Measurements from ENCODE around the gene PSMC1.

Gene PSMC1

DNA sequence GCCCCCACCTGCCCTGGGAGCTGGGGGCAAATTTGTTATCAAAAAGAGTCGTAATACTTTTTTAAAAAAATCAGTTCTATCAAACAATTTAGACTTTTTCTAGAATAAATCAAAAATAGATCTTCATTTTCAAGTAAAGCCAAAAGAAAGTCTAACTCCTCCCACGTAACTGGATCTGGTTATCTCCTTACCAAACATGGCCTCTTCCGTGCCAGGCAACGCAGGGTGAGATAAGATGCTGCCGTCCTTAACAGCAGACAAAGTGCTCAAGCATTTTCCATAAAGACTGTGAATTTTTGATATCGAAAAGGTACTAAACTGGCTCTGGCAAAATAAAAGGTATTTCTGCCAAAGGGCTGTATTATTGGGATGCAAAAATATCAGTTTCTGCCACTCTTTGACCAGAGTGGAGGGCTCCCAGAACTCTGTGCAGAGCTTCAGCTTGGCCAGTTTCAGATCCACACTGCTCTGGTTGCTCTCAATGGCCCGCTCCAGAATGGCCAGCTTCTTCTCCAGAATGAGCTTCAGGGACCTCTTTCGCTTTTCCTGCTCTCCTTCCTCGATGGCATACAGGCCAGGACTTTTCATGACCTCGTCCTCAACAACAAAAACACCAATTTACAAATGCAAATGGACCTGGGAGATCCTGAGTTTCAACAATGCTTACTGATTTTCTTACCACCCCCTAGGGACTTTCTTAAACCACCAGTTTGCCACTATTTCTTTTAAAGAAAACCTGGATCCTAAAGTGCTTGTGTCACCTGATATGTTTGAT, 46.4 kb downstream of the PSMC1 start:
- DNase-seq: no peak

DNA sequence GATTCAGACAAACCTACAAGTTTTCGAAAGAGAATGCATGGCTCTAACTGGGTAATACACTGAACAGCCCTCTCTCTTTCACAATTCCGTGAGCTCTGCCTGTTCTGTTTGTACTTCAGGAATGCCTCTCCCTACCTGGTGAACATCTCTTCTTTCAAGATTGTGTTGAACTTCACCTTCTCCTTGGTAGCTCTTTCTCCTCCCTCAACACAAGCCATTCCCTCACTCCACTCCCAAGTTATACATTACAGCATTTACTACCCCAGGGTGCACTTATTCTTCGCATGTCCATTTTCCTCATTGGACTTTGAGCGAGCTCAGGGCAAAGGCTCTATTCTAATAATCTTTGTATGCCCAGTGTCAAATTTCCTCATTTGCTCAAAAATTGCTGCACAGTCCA, 47.1 kb downstream of the PSMC1 start:
- DNase-seq: no peak

DNA sequence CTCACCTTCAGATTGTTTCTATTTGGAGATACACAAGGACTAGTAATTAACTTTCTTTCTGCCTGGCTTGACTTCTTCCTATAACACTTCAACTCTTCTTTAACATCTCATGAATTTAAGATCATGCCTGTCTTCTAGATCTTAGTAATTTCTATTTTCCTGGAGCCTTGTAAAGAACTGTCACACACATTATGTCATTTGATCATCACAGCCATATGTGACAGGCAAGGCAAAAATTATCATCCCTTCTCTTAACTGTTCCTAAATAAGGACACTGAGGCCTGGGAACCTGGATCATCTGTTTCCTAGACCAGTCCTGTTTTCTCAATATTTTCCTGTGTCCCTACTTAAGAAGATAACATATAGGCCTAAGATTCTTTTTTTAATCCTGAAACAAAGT, 48.1 kb downstream of the PSMC1 start:
- DNase-seq: no peak

DNA sequence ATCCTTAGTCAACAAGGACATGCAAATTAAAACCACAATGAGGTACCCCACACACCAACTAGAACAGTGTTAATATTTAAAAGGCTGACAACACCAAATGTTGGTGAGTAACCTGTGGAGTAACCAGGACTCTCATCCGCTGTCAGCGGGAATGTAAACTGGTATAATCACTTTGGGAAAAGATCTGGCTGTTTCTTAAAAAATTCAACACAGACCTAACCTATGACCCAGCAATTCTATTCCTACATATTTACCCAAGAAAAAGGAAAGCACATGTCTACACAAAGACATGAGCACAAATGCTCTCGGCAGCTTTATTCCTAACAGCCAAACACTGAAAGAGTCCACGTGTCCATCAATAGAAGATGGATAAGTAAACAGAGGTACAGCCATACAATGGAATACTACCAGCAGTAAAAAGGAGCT, 48.8 kb downstream of the PSMC1 start:
- no peak for DNase-seq

DNA sequence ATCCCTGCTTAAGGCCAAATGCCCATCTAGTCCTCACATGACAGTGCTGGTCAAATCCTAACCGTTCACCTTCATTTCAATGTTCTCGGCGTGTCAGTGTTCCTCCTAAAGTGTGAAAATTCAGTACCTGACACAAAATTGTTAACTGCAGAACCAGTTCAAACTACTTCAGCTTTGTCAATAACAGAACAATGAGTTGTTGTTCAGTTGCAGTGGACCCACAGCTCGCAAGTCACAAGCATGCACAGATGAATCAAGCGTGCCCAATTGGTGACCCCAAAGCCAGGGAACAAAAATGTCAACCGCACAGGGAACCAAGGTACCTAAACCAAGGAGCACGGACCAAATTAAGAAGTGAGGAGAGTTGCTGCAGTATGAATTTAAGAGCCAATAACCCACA, 52.2 kb downstream of the PSMC1 start:
- no peak for DNase-seq

DNA sequence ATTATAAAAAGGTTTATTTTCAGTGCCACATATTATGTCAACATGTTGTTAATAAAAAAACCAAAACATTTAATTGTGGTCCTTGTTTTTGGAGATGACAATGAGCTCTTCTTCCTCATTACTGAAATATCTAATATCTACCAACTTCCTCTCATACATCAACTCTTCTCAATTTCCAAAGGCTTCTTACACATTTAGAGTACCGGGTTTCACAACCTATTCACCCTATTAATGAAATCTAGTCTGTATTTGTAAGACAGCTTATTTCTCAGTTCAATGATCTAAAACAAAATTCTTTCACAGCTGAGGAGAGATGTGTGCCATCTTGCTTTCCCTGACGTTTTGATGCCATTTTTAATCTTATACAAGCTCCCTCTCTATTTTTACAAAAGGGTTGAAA, 60.9 kb downstream of the PSMC1 start:
- no peak for DNase-seq

DNA sequence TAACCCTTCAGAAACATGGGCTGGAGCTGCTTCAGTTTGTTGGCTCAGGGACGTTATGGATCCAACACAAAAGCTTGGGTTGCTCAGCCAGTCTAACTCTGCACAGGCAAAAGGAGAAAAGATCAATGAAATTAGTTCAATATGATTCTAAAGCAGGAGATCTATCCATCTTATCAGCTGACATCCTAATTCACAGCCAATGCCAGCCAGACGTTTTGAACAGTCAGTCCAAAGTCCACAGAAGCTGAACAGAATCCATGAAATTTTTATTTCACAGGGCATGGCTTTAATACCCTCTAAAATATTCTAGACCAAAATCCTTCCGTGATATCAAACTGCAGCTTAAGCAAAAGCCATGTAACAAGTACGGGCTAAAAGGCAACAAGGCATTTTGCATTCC, 61.7 kb downstream of the PSMC1 start:
- no peak for DNase-seq

GRCh38 chr14:90319173-90319572, 62.8 kb downstream of the PSMC1 start:
- no peak for DNase-seq

DNA sequence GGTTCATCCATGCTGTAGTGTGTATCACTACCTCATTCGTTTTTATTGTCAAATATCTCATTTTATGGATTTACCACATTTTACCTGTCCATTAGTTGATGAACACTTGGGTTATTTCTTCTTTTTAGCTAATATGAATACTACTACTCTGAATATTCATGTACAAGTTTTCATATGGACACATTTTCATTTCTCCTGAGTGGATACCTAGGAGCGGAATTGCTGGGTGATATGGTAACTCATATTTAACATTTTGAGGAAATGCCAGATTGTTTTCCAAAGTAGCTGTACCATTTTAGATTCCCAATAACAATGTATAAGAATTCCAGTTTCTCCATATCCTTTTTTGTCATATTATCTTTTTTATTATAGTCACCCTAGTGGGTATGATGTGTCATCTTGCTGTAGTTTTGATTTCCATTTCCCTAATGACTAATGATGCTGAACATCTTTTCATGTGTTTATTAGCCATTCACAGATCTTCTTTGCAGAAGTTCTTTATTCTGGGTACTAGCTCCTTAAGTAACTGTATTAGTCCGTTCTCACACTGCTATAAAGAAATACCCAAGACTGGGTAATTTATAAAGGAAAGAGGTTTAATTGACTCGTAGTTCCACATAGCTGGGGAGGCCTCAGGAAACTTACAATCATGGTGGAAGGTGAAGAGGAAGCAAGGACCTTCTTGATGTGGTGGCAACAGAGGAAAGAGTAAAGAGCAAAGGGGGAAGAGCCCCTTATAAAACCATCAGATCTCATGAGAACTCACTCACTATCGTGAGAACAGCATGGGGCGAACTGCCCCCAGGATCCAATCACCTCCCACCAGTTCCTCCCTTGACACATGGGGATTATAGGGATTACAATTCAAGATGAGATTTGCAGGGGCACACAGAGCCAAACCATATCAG, 63.5 kb downstream of the PSMC1 start:
- DNase-seq: no peak

GRCh38 chr14:90321891-90322290, 65.5 kb downstream of the PSMC1 start:
- no peak for DNase-seq

Data from activated CD4-positive, CD25-positive, alpha-beta regulatory T cell treated with anti-CD3 and anti-CD28 coated beads, Interleukin-2, amount 50 U/mL, for 72 hours (primary cell).